Measurements from ENCODE around the gene MACROD1.

Gene MACROD1

GRCh38 chr11:64072403-64072802 is 93.5 kb downstream of the MACROD1 start:
- DNase-seq, result no peak

GRCh38 chr11:64071849-64072248 is 94.1 kb downstream of the MACROD1 start:
- no peak for DNase-seq

- no peak for DNase-seq
Measured at GRCh38 chr11:64070314-64070681, 95.6 kb downstream of the MACROD1 start.

GRCh38 chr11:64069401-64070313 is 96.3 kb downstream of the MACROD1 start:
- no peak for DNase-seq

- no peak for DNase-seq
Measured at GRCh38 chr11:64068705-64069400, 97.1 kb downstream of the MACROD1 start.

GRCh38 chr11:64067230-64067993 is 98.5 kb downstream of the MACROD1 start:
- no peak for DNase-seq

- no peak for DNase-seq
Measured at GRCh38 chr11:64065712-64066111, 100.2 kb downstream of the MACROD1 start.

GRCh38 chr11:64065141-64065465 is 100.8 kb downstream of the MACROD1 start:
- no peak for DNase-seq

GRCh38 chr11:64064374-64065140 is 101.4 kb downstream of the MACROD1 start:
- DNase-seq, result no peak

- DNase-seq, result no peak
Measured at GRCh38 chr11:64063777-64064176, 102.1 kb downstream of the MACROD1 start.

- DNase-seq, result no peak
Measured at GRCh38 chr11:64062185-64063039, 103.5 kb downstream of the MACROD1 start.

- DNase-seq, result peak; percentile 64
Measured at GRCh38 chr11:64060861-64061444, 105.0 kb downstream of the MACROD1 start.

- DNase-seq, result no peak
Measured at GRCh38 chr11:64060263-64060860, 105.6 kb downstream of the MACROD1 start.

- DNase-seq, result no peak
Measured at GRCh38 chr11:64059339-64060140, 106.4 kb downstream of the MACROD1 start.

GRCh38 chr11:64058494-64058893 is 107.4 kb downstream of the MACROD1 start:
- no peak for DNase-seq

- DNase-seq, result no peak
Measured at GRCh38 chr11:64057890-64058289, 108.0 kb downstream of the MACROD1 start.

- DNase-seq, result no peak
Measured at GRCh38 chr11:64056861-64057260, 109.1 kb downstream of the MACROD1 start.

- no peak for DNase-seq
Measured at GRCh38 chr11:64056213-64056785, 109.6 kb downstream of the MACROD1 start.

- DNase-seq, result no peak
Measured at GRCh38 chr11:64055077-64055476, 110.8 kb downstream of the MACROD1 start.

- DNase-seq, result no peak
Measured at GRCh38 chr11:64053699-64054098, 112.2 kb downstream of the MACROD1 start.
